HEK293T (cell line): Measurements from ENCODE around the gene HOXD11.

Experiments used
- CTCF ChIA-PET: fragments of 350-600 bp; formaldehyde crosslinking; extraction: SDS; loops from one replicate; lab custom pipeline; 2021; ENCODE audit warnings: antibody characterized with exemption, inconsistent platforms; lab: Yijun Ruan, JAX
- POLR2A ChIA-PET: fragments of 350-600 bp; formaldehyde crosslinking; extraction: SDS; loops from one replicate; lab custom pipeline; 2020; ENCODE audit warnings: antibody characterized with exemption, inconsistent platforms; lab: Yijun Ruan, JAX
- DNase-seq: peaks from one replicate; pipeline ENCODE4 v3.0.0; 2012; ENCODE audit warnings: mixed read lengths; ENCODE audit errors: extremely low spot score
- ARNT ChIP-seq: fragments of 450-650 bp; IDR thresholded peaks from 2 replicates; pipeline ENCODE4 v1.6.1; 2017; ENCODE audit warnings: mild to moderate bottlenecking
- BHLHE40 ChIP-seq: fragments of 450-650 bp; IDR thresholded peaks from 2 replicates; pipeline ENCODE4 v1.6.1; 2016; ENCODE audit warnings: mild to moderate bottlenecking, moderate library complexity, borderline replicate concordance
- CTBP1 ChIP-seq: fragments of 450-650 bp; IDR thresholded peaks from 2 replicates; pipeline ENCODE4 v1.6.1; 2016; ENCODE audit warnings: borderline replicate concordance
- ELF4 ChIP-seq: fragments of 450-650 bp; IDR thresholded peaks from 2 replicates; pipeline ENCODE4 v1.6.1; 2017; ENCODE audit warnings: antibody characterized with exemption
- FOXA1 ChIP-seq: fragments of 450-650 bp; IDR thresholded peaks from 2 replicates; pipeline ENCODE4 v1.6.1; 2016; ENCODE audit warnings: mild to moderate bottlenecking
- FOXK2 ChIP-seq: fragments of 450-650 bp; IDR thresholded peaks from 2 replicates; pipeline ENCODE4 v1.6.1; 2016; ENCODE audit warnings: mild to moderate bottlenecking
- FOXM1 ChIP-seq: fragments of 450-650 bp; IDR thresholded peaks from 2 replicates; pipeline ENCODE4 v1.6.1; 2017; ENCODE audit warnings: mild to moderate bottlenecking, borderline replicate concordance
- HDGF ChIP-seq: fragments of 450-650 bp; IDR thresholded peaks from 2 replicates; pipeline ENCODE4 v1.6.1; 2017; ENCODE audit warnings: antibody characterized with exemption, borderline replicate concordance
- L3MBTL2 ChIP-seq: fragments of 450-650 bp; conservative IDR thresholded peaks from 2 replicates; pipeline ENCODE4 v1.6.1; 2016; ENCODE audit warnings: mild to moderate bottlenecking
- LEF1 ChIP-seq: fragments of 450-650 bp; IDR thresholded peaks from 2 replicates; pipeline ENCODE4 v1.6.1; 2017; ENCODE audit warnings: mild to moderate bottlenecking, borderline replicate concordance
- NFRKB ChIP-seq: fragments of 450-650 bp; IDR thresholded peaks from 2 replicates; pipeline ENCODE4 v1.6.1; 2016; ENCODE audit warnings: mild to moderate bottlenecking, moderate library complexity
- PKNOX1 ChIP-seq: fragments of 450-650 bp; IDR thresholded peaks from 2 replicates; pipeline ENCODE4 v1.6.1; 2016
- SP1 ChIP-seq: fragments of 450-650 bp; IDR thresholded peaks from 2 replicates; pipeline ENCODE4 v1.6.1; 2017
- SUZ12 ChIP-seq: fragments of 450-650 bp; IDR thresholded peaks from 2 replicates; pipeline ENCODE4 v1.6.1; 2016; ENCODE audit warnings: mild to moderate bottlenecking
- TARDBP ChIP-seq: fragments of 450-650 bp; IDR thresholded peaks from 2 replicates; pipeline ENCODE4 v1.6.1; 2016
- ZNF384 ChIP-seq: fragments of 450-650 bp; IDR thresholded peaks from 2 replicates; pipeline ENCODE4 v1.6.1; 2016

Gene HOXD11

GRCh38 chr2:176134035-176134434 is 27.0 kb downstream of the HOXD11 start:
- TF ChIP-seq L3MBTL2 = no peak
- TF ChIP-seq BHLHE40 = no peak
- TF ChIP-seq FOXA1 = no peak
- TF ChIP-seq FOXM1 = no peak
- TF ChIP-seq CTBP1 = no peak
- TF ChIP-seq LEF1 = no peak
- TF ChIP-seq TARDBP = no peak
- no peak for TF ChIP-seq PKNOX1
- no peak for TF ChIP-seq SP1
- TF ChIP-seq HDGF = no peak
- TF ChIP-seq SUZ12 = no peak
- POLR2A ChIA-PET = interaction anchor here (5.4 kb wide), 1 partner anchor 28 kb away, joined by 35 read pairs; the partner anchor contains the start of gene HOXD11
- CTCF ChIA-PET = interaction anchor here (0.9 kb wide), 1 partner anchor 420 kb away, joined by 3 read pairs; no protein-coding TSS in a partner anchor
- DNase-seq = no peak

GRCh38 chr2:176135035-176135440 is 28.0 kb downstream of the HOXD11 start:
- TF ChIP-seq LEF1 = no peak
- TF ChIP-seq PKNOX1 = no peak
- TF ChIP-seq TARDBP = no peak
- TF ChIP-seq ZNF384 = no peak
- TF ChIP-seq NFRKB = no peak
- no peak for TF ChIP-seq HDGF
- no peak for TF ChIP-seq ELF4
- TF ChIP-seq FOXM1 = no peak
- no peak for TF ChIP-seq FOXK2
- no peak for TF ChIP-seq BHLHE40
- DNase-seq = no peak
- ChIA-PET CTCF (no interaction called here), POLR2A (no interaction called here)

GRCh38 chr2:176136374-176137251 is 29.5 kb downstream of the HOXD11 start:
- TF ChIP-seq CTBP1 (no peak), L3MBTL2 (no peak; the same call in 1 of the 2 replicates), LEF1 (no peak; the same call in 1 of the 2 replicates), PKNOX1 (peak; percentile 64)
- DNase-seq = no peak
- CTCF ChIA-PET = interaction anchor here (0.7 to 2.3 kb wide), 4 partner anchors 10 to 545 kb away, joined by 3 to 9 read pairs (median 4); no protein-coding TSS in a partner anchor
- POLR2A ChIA-PET = interaction anchor here (0.5 to 2.9 kb wide), 9 partner anchors 9 to 518 kb away, joined by 3 to 12 read pairs (median 4); partner anchors contain the start of gene LNPK

- POLR2A ChIA-PET = interaction anchor here (0.5 to 2.9 kb wide), 6 partner anchors 9 to 514 kb away, joined by 3 to 12 read pairs (median 6); no protein-coding TSS in a partner anchor
Observed at GRCh38 chr2:176137252-176137580, 30.1 kb downstream of the HOXD11 start.

More at GRCh38 chr2:176137252-176137580, 30.1 kb downstream of the HOXD11 start:
- DNase-seq = no peak
- CTCF ChIA-PET = interaction anchor here (1.5 to 2.3 kb wide), 2 partner anchors 318 to 417 kb away, joined by 3 to 9 read pairs; no protein-coding TSS in a partner anchor
- no peak for TF ChIP-seq SP1
- TF ChIP-seq CTBP1 = no peak
- TF ChIP-seq PKNOX1 = no peak
- TF ChIP-seq BHLHE40 = no peak
- TF ChIP-seq ELF4 = no peak
- no peak for TF ChIP-seq ARNT
- no peak for TF ChIP-seq FOXA1
- no peak for TF ChIP-seq FOXM1
- TF ChIP-seq FOXK2 = no peak
- TF ChIP-seq LEF1 = no peak
- no peak for TF ChIP-seq SUZ12
- no peak for TF ChIP-seq L3MBTL2
- TF ChIP-seq TARDBP = no peak
- no peak for TF ChIP-seq ZNF384
- TF ChIP-seq HDGF = no peak
- TF ChIP-seq NFRKB = no peak
